ENCODE results near the gene EEF1AKMT3. TPM values are rescaled to one million over a fixed set of nuclear protein-coding genes. Genes with fewer than 3 reads are reported as not detected.
A peak's percentile ranks its signal among the peaks of the same experiment; 100 is the strongest.

EEF1AKMT3 gene
- total RNA-seq, 1 experiment from 2014 or later = 5.0 TPM

- peaks cover 7 to 18% of the 10 kb centered on the region in 2 experiments; a peak in 3 of 4 replicates for H3K4me1 ChIP-seq (ENCODE audit: control insufficient read depth in 1 of 2, insufficient read depth in 2 of 2, low read length in 2 of 2)
- ATAC-seq (no peak), DNase-seq (ENCODE audit: low read depth, low spot score) (no peak)
- H3K79me2 ChIP-seq (ENCODE audit: insufficient read depth, low read length) = no peaks in the 10 kb centered on the region
- H3K36me3 ChIP-seq (ENCODE audit: control insufficient read depth in 1 of 2, insufficient read depth in 2 of 2, low read length in 2 of 2) = peaks cover 4% of the 10 kb centered on the region in 2 experiments; a peak in 1 of 4 replicates
- H3K27me3 ChIP-seq (ENCODE audit: insufficient read depth, low read length) = no peaks in the 10 kb centered on the region
- intact Hi-C loops (cut with micrococcal nuclease) = no loop called here
- ChIA-PET POLR2A (interaction anchor here (0.7 to 1.2 kb wide), 3 partner anchors 19 to 660 kb away, joined by 3 to 7 read pairs (median 3); partner anchors contain the start of gene TSPAN31), CTCF (interaction anchor here (1.0 to 3.1 kb wide), 10 partner anchors 15 to 270 kb away, joined by 3 to 15 read pairs (median 5); partner anchors contain the start of genes EEF1AKMT3, INHBE, METTL1 and OS9), RAD21 (ENCODE audit: low non-redundant PET in 1 of 2, low total read pairs in 2 of 2, uncharacterized antibody in 2 of 2, unreplicated experiment in 2 of 2) (no interaction called here)
- no peaks in the 10 kb centered on the region for H3K9me3 ChIP-seq (ENCODE audit: control insufficient read depth in 1 of 2, insufficient read depth in 1 of 2, low read depth in 1 of 2, low read length in 2 of 2)
- H3K9ac ChIP-seq (ENCODE audit: low read length) = no peak overlapping the region
- H3K27ac ChIP-seq (ENCODE audit: low read depth, low read length) = no peak overlapping the region
- H3K4me3 ChIP-seq (replicated peaks in 1 of 2; ENCODE audit: low read depth in 1 of 2, low read length in 2 of 2) = no peak overlapping the region
- BruUV-seq (replicated peaks) = TSS peak; percentile 26
- TF ChIP-seq EZH2phosphoT487 (IDR thresholded peaks at IDR 0.05; ENCODE audit: borderline replicate concordance) (no peak), ELF1 (IDR thresholded peaks at IDR 0.05; ENCODE audit: borderline replicate concordance, low read depth) (no peak), POLR2A (IDR thresholded peaks at IDR 0.05; ENCODE audit: borderline replicate concordance, extremely low read depth, insufficient read depth, insufficient read length) (no peak), EGR1 (IDR thresholded peaks at IDR 0.05; ENCODE audit: low read depth) (no peak), ZBTB33 (IDR thresholded peaks at IDR 0.05; ENCODE audit: extremely low read depth, insufficient replicate concordance, low read length) (no peak), POLR2AphosphoS5 (IDR thresholded peaks at IDR 0.05; ENCODE audit: low read depth, low read length) (no peak), CEBPB (IDR thresholded peaks at IDR 0.05; ENCODE audit: low read depth) (no peak), SRF (IDR thresholded peaks at IDR 0.05; ENCODE audit: low read depth) (no peak), RAD21 (IDR thresholded peaks at IDR 0.05; ENCODE audit: low read depth) (no peak), FOSL1 (IDR thresholded peaks at IDR 0.05; ENCODE audit: low read depth) (no peak), CBX3 (IDR thresholded peaks at IDR 0.05; ENCODE audit: low read depth) (no peak)
- no peak overlapping the region for H3K4me2 ChIP-seq (ENCODE audit: low read length)
- no peaks in the 10 kb centered on the region for H3K9me2 ChIP-seq (ENCODE audit: insufficient read depth)
- H4K20me1 ChIP-seq (ENCODE audit: insufficient read depth) = no peaks in the 10 kb centered on the region
- H2AFZ ChIP-seq (ENCODE audit: low read depth, low read length, poor library complexity, severe bottlenecking) = no peak overlapping the region
Measured at GRCh38 chr12:57724936-57725740, 47.3 kb upstream of the EEF1AKMT3 start.

Measured in HCT116 (cell line).